ENCODE measurements around the gene PSME2. TPM values are rescaled to one million over a fixed set of nuclear protein-coding genes. Genes with fewer than 3 reads are reported as not detected.
A peak's percentile ranks its signal among the peaks of the same experiment; 100 is the strongest.

PSME2 gene
- total and polyA plus RNA-seq, 9 of the 15 experiments (the other 6 are each of a cell fraction or from before 2014, with no cell fraction given): 111 to 579 (median 159) TPM

GRCh38 chr14:24188251-24189058 is 42.0 kb upstream of the PSME2 start, which contains the start of gene IPO4 (continued):
- TF ChIP-seq SPI1 (IDR thresholded peaks at IDR 0.05; ENCODE audit: borderline replicate concordance, low read depth, low read length) (peak; percentile 43; the same call in 1 of the 2 replicates), NEUROD1 (IDR thresholded peaks at IDR 0.05; ENCODE audit: borderline replicate concordance, low read depth, low read length, partially characterized antibody) (peak; percentile 78), RAD51 (IDR thresholded peaks at IDR 0.05; ENCODE audit: borderline replicate concordance, low read depth) (peak; percentile 38; the same call in 1 of the 2 replicates), ZNF445 (CRISPR knock-in tag; IDR thresholded peaks at IDR 0.05; ENCODE audit: low read depth) (no peak), POLR2B (IDR thresholded peaks at IDR 0.05; ENCODE audit: low read depth, partially characterized antibody) (peak; percentile 59), GATAD2B (IDR thresholded peaks at IDR 0.05; ENCODE audit: borderline replicate concordance) (no peak), CCNT2 (IDR thresholded peaks at IDR 0.05; ENCODE audit: borderline replicate concordance, extremely low read depth, insufficient read length, low read depth, low read length) (peak; percentile 44), FIP1L1 (IDR thresholded peaks at IDR 0.05; ENCODE audit: low read depth, low read length, poor library complexity, severe bottlenecking) (peak; percentile 29), HDAC6 (IDR thresholded peaks at IDR 0.05; ENCODE audit: low read depth, low read length) (no peak), TAF9B (IDR thresholded peaks at IDR 0.05; ENCODE audit: partially characterized antibody) (peak; percentile 45), AFF4 (CRISPR knock-in tag; IDR thresholded peaks at IDR 0.05) (peak; percentile 16; the same call in 1 of the 2 replicates), KDM1A (IDR thresholded peaks at IDR 0.05) (peak in 1 of 2 experiments; percentile 66; a peak in 1 of 4 replicates), POLR2H (tag; IDR thresholded peaks at IDR 0.05; ENCODE audit: low read depth) (0 out of 2 replicates have a peak, but pooled peaks have one; percentile 18), USF2 (CRISPR knock-in tag; IDR thresholded peaks at IDR 0.05) (peak; percentile 71), MYC (IDR thresholded peaks at IDR 0.05; ENCODE audit: low read depth, low read length) (peak; percentile 98), MYC (CRISPR knock-in tag; IDR thresholded peaks at IDR 0.05; ENCODE audit: borderline replicate concordance, low read depth) (peak; percentile 92), TRIM24 (IDR thresholded peaks at IDR 0.05) (peak in 1 of 2 experiments; percentile 99; a peak in 2 of 4 replicates), SMAD4 (CRISPR knock-in tag; conservative IDR thresholded peaks at IDR 0.05) (peak; percentile 50; the same call in 1 of the 2 replicates)

Data from K562 (cell line).